HG03064 (cell line): ENCODE data around the gene MARCHF10.

ENCODE experiments used
- ATAC-seq: cut with Tn5 transposase; IDR thresholded peaks from one replicate; pipeline ENCODE4 v1.9.1; 2021; ENCODE audit warnings: low read depth; ENCODE audit not compliant: unreplicated experiment

MARCHF10 gene

DNA sequence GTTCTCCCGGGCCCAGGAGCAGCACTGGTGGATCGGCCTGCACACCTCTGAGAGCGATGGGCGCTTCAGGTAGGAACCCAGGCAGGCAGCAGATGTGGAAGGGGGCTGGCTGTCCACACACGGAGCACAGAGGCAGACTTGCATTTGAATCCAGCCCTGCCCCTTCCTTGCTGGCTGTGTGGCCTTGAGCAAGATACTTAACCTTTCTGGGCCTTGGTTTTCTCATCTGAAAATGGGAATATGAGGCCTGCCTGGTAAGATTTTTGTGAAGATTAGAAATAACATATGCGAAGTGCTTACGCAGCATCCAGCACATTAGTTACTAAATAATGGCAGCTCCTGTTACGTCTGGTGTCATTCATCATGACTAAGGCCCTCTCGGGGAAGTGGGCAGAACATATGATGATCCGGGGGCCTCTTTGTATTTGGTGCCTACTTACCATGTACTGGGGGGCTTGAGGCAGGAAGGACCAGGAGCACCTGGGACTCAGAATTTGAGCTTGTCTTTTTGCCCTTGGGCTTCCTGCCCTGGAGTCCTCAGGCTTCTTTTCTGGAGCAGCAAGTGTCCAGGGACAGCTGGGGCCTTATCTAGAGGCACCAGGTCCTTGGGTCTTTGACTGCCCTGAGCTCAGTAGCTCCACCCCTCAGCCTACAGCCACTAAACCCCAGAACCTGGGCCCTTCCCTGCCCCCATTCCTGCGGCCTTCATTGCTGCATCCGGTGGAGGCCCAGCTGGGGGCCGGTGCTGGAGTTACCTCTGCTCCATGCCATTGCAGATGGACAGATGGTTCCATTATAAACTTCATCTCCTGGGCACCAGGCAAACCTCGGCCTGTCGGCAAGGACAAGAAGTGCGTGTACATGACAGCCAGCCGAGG is 126.8 kb downstream of the MARCHF10 start:
- no peak for ATAC-seq

DNA sequence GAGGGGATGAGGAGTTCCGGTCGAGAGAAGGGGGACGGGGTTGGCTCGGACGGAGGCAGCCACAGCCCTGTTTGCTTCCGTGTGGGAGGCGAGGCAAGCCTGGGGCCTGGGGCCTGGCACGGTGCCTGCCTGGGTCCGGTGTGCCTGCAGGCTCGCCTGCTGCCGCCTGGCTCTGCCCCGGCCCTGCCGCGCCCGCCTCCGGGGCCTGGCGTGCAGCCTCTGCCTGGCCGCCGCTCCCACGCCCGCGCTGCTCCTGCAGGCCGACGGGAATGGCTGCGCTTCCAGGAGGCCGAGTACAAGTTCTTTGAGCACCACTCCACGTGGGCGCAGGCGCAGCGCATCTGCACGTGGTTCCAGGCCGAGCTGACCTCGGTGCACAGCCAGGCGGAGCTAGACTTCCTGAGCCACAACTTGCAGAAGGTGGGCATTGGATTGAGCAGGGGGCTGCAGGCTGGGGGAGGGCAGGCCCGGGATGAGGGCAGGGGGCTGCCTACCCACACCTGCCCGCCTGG is 127.5 kb downstream of the MARCHF10 start:
- no peak for ATAC-seq

DNA sequence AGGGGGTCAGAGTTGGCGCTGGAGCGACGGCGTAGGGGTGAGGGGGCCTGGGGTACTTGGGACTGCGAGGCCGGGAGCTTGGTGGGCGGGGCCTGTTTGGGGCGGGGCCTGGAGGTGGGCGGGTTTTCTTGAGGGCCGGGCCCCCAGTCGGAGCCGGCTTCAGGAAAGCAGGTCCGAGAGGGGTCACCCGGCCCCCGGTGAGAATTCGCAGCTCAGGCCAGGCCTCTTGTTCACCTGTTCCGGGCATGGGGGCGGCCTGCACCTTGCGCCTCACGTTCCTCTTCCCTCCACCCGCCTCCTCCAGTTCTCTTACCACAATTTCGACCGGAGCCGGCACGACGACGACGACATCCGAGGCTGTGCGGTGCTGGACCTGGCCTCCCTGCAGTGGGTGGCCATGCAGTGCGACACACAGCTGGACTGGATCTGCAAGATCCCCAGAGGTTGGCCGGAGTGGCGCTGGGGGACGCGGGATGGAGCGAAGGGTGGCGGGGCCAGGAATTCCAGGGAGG is 128.2 kb downstream of the MARCHF10 start:
- ATAC-seq = no peak

DNA sequence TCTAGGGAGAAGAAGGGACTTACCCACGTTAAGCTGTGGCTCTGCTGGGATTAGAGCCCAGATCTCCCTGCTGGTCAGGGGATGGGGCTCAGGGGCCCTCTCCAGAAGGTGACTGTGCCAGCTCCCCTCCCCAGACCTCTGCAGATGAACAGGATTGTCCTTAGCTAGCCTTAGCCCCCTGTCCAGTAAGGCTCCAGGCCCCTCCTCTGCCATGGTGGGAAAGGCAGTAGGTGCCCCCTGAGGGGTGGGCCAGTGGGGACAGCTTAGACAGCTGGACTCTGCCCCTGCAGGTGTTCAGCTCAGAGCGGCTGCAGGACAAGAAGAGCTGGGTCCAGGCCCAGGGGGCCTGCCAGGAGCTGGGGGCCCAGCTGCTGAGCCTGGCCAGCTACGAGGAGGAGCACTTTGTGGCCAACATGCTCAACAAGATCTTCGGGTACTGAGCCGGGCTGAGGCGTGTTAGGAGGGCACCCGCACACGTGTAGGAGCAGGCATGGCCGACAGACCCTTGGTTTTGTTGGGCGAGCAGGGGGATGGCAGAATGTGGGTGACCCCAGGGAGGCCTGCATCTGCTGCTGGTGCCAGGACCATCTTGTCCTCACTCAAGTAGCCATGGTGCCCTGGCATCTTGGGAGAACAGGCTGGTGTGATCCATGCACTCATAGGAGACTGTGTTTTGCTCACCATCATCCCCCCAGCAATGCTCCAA is 129.7 kb downstream of the MARCHF10 start:
- no peak for ATAC-seq

DNA sequence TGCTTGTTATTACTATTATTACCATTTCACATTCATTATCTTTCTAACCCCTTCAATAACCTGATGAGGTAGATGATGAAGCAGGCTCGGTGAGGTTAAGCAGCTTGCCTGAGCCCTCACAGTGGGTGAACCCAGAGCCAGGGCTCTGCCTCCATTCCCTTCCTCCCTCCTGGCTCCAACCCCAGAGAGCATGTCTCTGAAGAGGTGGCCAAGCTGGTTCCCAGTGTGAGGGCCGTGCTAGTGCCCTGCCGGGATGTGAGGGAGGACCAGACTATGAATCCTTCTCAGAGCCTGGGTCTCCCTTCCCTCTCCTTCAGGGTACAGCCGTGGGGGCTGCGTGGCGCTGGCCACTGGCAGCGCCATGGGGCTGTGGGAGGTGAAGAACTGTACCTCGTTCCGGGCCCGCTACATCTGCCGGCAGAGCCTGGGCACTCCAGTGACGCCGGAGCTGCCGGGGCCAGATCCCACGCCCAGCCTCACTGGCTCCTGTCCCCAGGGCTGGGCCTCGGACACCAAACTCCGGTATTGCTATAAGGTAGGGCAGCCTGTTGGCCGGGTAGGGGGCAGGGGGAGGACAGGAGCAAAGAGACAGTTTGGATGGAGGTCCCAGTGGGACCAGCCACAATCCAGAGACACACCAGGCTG is 131.0 kb downstream of the MARCHF10 start:
- ATAC-seq = no peak

DNA sequence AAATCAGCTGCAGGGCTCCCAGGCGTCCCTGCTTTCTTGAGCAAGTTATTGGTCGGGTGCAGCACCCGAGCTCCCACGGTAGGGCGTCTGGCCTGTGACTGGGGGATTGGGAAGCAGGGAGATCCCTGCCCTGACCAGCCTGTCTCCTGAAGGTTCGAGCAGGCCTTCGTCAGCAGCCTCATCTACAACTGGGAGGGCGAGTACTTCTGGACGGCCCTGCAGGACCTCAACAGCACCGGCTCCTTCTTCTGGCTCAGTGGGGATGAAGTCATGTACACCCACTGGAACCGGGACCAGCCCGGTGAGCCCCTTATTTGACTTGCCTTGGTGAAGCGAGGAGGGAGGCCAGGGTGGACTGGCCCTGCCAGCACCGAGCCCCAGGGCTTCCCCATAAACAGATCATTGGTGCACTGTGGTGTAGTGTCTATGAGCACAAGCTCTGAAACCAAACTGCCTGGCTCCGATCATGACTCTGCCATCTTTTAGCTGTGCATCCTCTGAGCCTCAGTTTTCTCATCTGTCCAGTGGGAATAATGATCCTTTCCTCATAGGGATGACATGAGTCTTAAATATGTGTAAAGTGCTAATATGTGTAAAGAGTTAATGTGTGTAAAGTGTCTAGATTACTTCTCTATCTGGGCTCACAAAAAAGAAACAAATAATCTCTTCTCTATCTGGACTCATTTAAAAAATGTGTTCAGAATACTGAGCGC is 131.7 kb downstream of the MARCHF10 start:
- no peak for ATAC-seq

DNA sequence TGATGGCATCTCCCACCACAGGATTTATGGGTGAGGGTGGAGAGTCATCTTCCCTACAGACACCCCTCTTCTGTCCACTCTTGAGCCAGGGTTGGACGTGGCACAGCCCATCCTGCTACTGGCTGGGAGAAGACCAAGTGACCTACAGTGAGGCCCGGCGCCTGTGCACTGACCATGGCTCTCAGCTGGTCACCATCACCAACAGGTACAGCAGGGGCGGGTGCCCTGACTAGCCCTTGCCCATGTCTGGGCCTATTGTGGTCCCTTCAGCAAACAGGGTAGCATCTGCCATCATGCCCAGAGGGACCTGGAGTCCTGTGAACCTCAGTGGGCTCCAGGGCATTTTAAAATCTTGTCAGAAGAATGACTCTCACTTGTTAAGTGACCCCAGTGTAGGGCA is 132.4 kb downstream of the MARCHF10 start:
- ATAC-seq = no peak

DNA sequence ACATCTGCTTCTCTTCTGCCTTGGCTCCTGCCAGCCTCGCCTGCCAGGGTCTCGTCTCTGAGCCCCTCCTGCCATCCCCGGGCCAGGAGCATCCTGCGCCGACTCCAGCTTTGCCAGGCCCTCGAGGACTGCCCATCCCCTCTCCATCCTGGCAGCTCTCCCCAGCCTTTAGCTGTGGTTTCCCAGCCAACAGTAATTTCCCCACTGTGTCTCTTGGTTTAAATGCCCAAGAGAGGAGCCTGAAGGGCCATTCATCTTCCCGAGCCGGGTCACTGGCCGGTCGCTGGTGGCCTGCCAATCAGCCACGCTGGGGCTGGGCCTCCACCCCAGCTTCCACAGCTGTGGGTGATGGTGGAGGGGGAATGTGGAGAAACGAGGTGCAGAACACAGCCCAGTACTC is 132.9 kb downstream of the MARCHF10 start:
- ATAC-seq = no peak

DNA sequence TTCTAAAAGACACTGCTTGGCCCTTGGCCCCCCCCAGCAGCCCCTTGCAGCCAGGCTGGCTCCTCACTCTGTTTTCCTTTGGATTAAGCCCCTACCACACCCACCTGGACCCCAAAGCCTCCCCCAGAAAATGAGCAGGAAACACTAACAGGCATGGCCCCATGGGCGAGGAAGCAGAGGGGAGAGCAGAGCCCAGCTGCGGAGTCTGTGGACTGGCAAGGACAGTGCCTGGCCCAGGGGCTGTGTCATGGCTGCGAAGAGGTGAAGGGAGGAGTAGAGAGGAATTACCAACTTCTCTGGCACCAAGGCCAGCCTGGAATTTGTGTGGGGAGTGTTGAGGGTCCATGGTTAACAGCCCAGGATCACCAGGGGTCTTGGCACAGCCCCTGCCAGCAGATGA is 133.3 kb downstream of the MARCHF10 start:
- no peak for ATAC-seq

DNA sequence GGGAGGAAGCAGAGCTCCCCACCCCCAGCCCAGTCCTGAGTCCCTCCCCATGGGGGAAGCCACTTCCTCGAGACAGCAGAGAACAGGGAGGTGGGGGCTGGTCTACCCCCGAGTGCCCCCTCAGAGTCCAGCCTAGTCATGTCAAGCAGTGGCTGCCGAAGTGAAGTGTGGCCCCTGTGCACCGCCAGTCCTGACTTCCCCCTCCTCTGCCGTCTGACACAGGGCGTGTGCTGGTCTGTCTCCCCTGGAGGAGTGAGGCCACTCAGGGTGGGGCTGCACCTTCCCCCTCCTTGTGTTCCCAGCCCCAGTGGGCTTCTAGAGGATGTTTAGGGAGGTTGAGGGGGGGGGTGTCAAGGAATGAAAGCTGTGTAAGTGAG is 133.8 kb downstream of the MARCHF10 start:
- ATAC-seq = no peak

DNA sequence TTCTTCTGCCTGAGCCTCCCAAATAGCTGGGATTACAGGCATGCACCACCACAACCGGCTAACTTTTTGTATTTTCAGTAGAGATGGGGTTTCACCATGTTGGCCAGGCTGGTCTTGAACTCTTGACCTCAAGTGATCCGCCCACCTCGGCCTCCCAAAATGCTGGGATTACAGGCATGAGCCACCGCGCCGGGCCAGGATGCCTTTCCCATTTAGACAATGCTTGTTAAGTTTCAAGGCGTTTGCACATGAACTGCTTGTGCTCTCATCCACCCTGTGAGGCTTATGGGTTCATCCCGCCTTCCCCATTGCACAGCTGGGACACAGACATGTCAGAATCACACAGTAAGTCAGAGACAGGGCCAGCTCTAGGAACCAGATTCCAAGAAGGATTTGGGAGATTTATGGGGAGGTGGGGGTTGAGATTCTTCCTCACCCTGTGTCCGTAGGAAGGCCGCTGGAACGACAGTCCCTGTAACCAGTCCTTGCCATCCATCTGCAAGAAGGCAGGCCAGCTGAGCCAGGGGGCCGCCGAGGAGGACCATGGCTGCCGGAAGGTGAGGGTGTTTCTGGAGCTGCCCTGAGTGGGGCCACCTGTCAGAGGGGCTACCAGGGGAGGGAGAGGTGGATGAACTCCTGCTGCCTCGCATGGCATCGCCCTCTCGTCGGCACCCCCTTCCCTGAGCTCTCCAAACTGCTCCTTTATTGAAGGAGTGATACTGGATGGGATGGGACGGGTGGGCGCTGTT is 134.3 kb downstream of the MARCHF10 start:
- no peak for ATAC-seq

DNA sequence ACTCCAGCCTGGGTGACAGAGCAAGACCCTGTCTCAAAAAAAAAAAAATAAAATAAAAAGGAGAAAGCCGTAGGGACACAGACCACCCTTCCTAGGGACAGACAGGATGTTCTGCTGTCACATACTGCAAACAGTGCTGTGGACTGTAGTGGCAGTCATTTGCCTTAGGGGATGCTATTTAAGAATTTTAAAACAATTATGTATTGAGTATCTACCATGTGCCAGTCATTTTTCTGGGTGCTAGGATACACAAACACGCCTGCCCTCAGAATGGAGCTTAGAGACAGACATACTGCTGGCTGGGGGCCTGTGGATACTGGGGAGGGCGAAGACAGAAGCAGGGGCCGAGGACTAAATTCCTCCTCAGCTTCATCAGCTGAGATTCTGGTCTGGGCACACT is 135.2 kb downstream of the MARCHF10 start:
- ATAC-seq = no peak

DNA sequence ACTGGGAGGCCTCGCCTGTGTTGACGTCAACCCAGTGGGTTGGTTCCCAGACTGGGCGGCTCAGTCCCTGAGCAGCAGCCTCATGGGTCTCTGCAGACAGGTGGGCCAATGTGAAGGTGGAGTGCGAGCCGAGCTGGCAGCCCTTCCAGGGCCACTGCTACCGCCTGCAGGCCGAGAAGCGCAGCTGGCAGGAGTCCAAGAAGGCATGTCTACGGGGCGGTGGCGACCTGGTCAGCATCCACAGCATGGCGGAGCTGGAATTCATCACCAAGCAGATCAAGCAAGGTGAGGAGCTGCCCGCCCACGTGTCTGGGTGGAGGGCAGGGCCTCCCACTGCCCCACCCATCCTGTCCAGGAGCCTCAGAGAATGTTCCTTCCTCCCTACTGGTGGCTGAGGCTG is 136.6 kb downstream of the MARCHF10 start:
- no peak for ATAC-seq

DNA sequence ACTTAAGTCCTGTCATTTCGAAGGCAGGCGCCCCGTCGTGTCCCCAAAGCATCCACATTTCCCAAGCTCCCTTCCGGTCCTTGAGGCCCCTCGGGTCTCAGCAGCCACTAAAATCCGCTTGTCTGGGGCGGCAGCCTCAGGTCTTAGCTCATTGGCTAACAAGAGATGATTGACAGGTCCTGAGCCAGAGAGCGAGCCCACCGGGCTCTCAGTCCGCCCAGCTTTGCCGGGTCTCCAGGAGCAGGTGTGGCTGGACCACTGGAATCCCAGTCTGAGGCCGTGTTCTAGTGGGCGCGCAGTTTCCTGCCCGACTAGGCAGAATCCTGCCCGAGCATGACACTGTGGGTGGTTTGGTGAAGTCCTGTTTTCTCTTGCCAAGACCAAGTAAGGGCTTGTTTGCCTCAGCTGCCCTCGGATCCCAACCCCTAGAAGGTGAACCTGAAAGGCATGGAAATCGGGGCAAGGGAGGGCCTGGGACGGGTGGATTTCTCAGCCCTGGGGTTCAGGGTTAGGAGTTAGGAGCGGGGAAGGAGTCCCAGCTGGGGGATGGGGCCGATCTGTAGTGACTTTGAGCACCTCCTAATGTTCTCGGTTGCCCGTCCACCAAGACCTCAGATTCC is 137.8 kb downstream of the MARCHF10 start:
- no peak for ATAC-seq

DNA sequence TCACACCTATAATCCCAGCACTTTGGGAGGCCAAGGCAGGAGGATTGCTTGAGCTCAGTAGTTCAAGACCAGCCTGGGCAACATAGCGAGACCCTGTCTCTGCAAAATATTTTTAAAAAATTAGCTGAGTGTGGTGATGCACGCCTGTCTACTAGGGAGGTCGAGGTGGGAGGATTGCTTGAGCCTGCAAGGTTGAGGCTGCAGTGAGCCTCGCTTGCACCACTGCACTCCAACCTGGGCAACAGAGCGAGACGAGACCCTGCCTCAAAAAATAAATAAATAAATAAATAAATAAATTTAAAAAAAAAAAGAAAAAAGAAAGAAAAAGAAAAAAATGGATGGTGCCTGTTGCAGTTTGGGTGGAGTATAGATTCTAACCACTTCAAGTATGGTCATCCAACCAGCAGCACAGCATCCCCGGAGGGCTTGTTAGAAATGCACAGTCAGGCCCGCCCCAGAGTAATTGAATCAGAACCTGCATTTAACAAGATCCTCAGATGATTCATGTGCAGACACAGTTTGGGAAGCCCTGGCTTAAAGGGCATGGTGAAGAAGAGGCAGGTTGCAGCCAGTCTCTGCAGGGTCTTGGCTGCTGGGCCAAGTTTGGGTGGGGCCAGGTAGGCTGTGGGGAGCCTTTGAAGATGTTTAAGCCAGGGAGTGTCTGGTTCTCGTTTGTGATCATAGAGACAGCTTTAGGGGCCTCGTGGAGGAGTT is 139.9 kb downstream of the MARCHF10 start:
- no peak for ATAC-seq

DNA sequence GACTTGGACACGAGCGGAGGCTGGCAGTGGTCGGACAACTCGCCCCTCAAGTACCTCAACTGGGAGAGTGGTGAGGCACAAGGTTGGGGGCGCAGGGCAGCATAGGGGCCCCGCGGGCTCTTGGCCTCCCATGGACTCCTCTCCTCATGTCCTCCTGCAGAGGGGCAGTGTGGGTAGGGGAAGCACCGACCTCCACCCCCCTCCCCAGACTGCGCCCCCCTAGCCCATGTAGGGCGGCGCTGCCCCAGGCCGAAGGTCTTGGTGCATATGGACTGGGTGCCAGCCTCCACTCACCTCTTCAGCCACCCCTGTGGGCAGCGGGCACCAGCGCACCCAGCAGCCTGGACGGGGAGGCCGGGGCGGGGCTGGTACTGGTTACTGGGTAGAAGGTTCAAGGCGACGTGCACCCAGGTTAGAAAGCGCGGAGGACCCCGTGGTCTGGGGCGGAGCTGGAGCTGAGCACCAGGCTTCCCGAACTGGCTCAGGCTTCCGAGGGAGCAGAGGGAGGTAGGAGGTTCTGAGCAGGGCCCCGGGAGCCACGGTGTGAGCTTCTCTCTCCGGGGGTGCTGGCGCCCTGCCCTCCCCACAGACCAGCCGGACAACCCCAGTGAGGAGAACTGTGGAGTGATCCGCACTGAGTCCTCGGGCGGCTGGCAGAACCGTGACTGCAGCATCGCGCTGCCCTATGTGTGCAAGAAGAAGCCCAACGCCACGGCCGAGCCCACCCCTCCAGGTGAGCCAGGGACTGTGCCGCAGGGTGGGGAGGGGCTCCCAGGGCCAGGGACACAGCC is 141.1 kb downstream of the MARCHF10 start:
- no peak for ATAC-seq

DNA sequence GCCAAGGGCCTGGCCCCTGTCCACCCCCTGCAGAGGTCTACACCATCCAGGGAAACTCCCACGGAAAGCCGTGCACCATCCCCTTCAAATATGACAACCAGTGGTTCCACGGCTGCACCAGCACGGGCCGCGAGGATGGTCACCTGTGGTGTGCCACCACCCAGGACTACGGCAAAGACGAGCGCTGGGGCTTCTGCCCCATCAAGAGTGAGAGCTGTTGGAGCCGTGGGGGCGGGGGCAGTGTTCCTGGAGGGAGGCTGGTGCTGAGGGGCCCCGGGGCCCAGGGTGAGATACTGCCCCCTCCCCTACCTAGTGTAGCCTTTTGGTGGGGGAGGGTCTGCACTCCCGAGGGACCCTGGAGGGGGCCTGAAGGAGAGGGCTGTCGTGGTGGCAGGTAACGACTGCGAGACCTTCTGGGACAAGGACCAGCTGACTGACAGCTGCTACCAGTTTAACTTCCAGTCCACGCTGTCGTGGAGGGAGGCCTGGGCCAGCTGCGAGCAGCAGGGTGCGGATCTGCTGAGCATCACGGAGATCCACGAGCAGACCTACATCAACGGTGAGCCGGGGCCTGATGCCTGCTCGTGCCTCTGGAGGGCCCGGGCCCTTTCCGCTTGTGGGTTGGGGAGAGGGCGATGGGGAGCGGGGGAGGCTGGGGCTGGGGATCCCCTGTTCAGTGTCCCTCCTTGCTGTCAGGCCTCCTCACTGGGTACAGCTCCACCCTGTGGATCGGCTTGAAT is 141.9 kb downstream of the MARCHF10 start:
- no peak for ATAC-seq
